Caco-2 (cell line): Measurements from ENCODE around the gene METTL14. TPM values are rescaled to one million over a fixed set of nuclear protein-coding genes. Genes with fewer than 3 reads are reported as not detected.

Source experiments
- BruUV-seq: library from RNA; stranded (reverse); fragments of 400-500 nt; replicated peaks from 2 replicates; lab custom pipeline; 2021; lab: Mats Ljungman, UMichigan
- CTCF ChIA-PET: fragments of 300-600 bp; sonication (Branson Sonifier 250); formaldehyde crosslinking; loops from one replicate; lab custom pipeline; 2022; ENCODE audit warnings: antibody characterized with exemption; lab: Charles Lee
- POLR2A ChIA-PET: fragments of 300-600 bp; sonication (Branson Sonifier 250); formaldehyde crosslinking; loops from one replicate; lab custom pipeline; 2022; ENCODE audit warnings: antibody characterized with exemption; lab: Charles Lee
- DNase-seq, 2 experiments: peaks; one replicate each; pipeline versions ENCODE4 v3.0.0 to v3.0.0-alpha.2; 2020 to 2022
- H3K27me3 ChIP-seq: replicated peaks from 2 replicates; pipeline ENCODE4 v1.6.0; 2011; ENCODE audit warnings: low read length; ENCODE audit not compliant: control insufficient read depth, insufficient read depth
- H3K36me3 ChIP-seq: 2 replicates; pipeline ENCODE4 v1.5.1; 2011; ENCODE audit warnings: low read length; ENCODE audit not compliant: control insufficient read depth, insufficient read depth
- H3K4me1 ChIP-seq: fragments of 250-450 bp; sonication (Bioruptor Pico); 2 replicates; pipeline ENCODE4 v1.5.1; 2020; ENCODE audit warnings: mild to moderate bottlenecking
- H3K4me3 ChIP-seq: 2 replicates; pipeline ENCODE4 v1.5.1; 2011; ENCODE audit warnings: low read depth, mild to moderate bottlenecking, control low read depth, low read length
- H3K9me3 ChIP-seq: fragments of 250-450 bp; sonication (Bioruptor Pico); 2 replicates; pipeline ENCODE4 v1.5.1; 2020; ENCODE audit warnings: mild to moderate bottlenecking, moderate library complexity
- H3K27ac Mint-ChIP-seq: one replicate; pipeline ENCODE4 v1.8.0; 2022; ENCODE audit warnings: mixed read lengths; ENCODE audit not compliant: unreplicated experiment
- H3K27me3 Mint-ChIP-seq: one replicate; pipeline ENCODE4 v1.8.0; 2022; ENCODE audit warnings: mixed read lengths; ENCODE audit not compliant: insufficient read depth, unreplicated experiment
- H3K36me3 Mint-ChIP-seq: one replicate; pipeline ENCODE4 v1.8.0; 2022; ENCODE audit warnings: mild to moderate bottlenecking, mixed read lengths; ENCODE audit not compliant: insufficient read depth, unreplicated experiment
- H3K4me1 Mint-ChIP-seq: one replicate; pipeline ENCODE4 v1.8.0; 2022; ENCODE audit warnings: low read depth, mixed read lengths; ENCODE audit not compliant: unreplicated experiment
- H3K4me3 Mint-ChIP-seq: one replicate; pipeline ENCODE4 v1.8.0; 2022; ENCODE audit warnings: mild to moderate bottlenecking, moderate library complexity, mixed read lengths; ENCODE audit not compliant: unreplicated experiment
- H3K9me3 Mint-ChIP-seq: one replicate; pipeline ENCODE4 v1.8.0; 2022; ENCODE audit warnings: mixed read lengths; ENCODE audit not compliant: unreplicated experiment
- intact Hi-C: fragments of 100-400 bp; cut with micrococcal nuclease; formaldehyde crosslinking; loops from one replicate; pipeline ENCODE4 v1.10.0; 2022; ENCODE audit not compliant: unreplicated experiment
- total RNA-seq: library from RNA; stranded (reverse); gene quantifications from 2 replicates; pipeline ENCODE4 v1.2.3, GENCODE V29; 2022
- TF ChIP-seq, protein P1 (sequence below), 2 experiments: fragments of 200-600 bp in 1 of 2; IDR thresholded peaks; 1 replicate in 1 of 2; 2 replicates in 1 of 2; pipeline versions ENCODE4 v1.5.1 to v1.8.0; 2011 to 2022; ENCODE audit warnings: antibody characterized with exemption in 1 of 2, control low read depth in 1 of 2, inconsistent platforms in 1 of 2, low read depth in 1 of 2, low read length in 1 of 2, mild to moderate bottlenecking in 1 of 2, moderate library complexity in 1 of 2; ENCODE audit not compliant: insufficient read depth in 1 of 2, severe bottlenecking in 1 of 2, unreplicated experiment in 1 of 2

The METTL14 gene
- total RNA-seq, 1 experiment from 2014 or later = 46.7 TPM

DNA sequence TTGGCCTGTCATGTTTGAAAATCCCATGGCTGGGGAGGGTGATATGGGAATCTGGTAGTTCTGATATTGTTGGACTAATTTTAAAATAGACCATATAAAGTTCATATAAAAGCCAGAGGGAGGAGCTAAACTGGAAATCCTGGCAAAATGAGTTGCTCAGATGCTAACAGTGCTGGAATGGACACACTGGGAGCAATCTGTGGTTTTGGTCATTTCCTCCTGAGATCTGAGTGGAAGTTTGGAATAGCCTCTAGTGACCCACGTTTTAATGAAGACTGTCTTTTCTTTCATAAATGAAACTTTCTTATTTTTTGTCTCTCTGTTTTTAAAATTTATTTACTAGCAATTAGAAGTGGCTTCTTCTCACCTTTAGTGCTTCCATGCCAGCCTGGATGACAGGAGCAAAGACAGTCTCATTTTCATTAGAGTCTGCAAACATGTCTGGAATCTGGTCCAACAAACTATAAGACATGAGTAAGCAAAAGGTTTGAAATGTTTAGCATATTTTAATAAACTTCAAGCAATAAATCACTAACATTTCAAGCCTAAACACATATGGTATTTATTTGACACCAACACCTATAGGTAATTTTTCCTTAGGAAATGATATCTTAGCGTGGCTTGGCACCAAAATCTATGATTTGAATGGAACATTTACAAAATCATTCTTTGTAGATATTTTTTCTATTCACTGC lies 66.6 kb downstream of the METTL14 start:
- no peaks in the 10 kb centered on the region for H3K9me3 Mint-ChIP-seq
- peaks cover 6% of the 10 kb centered on the region for H3K4me1 Mint-ChIP-seq
- BruUV-seq = no TSS peak
- no peak for DNase-seq
- ChIA-PET CTCF (no interaction called here), POLR2A (no interaction called here)
- TF ChIP-seq, protein P1, sequence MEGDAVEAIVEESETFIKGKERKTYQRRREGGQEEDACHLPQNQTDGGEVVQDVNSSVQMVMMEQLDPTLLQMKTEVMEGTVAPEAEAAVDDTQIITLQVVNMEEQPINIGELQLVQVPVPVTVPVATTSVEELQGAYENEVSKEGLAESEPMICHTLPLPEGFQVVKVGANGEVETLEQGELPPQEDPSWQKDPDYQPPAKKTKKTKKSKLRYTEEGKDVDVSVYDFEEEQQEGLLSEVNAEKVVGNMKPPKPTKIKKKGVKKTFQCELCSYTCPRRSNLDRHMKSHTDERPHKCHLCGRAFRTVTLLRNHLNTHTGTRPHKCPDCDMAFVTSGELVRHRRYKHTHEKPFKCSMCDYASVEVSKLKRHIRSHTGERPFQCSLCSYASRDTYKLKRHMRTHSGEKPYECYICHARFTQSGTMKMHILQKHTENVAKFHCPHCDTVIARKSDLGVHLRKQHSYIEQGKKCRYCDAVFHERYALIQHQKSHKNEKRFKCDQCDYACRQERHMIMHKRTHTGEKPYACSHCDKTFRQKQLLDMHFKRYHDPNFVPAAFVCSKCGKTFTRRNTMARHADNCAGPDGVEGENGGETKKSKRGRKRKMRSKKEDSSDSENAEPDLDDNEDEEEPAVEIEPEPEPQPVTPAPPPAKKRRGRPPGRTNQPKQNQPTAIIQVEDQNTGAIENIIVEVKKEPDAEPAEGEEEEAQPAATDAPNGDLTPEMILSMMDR (IDR thresholded peaks at IDR 0.05; ENCODE audit: insufficient read depth in 1 of 2, low read depth in 1 of 2, low read length in 1 of 2, severe bottlenecking in 1 of 2, unreplicated experiment in 1 of 2) = no peak
- no peaks in the 10 kb centered on the region for H3K27me3 Mint-ChIP-seq
- intact Hi-C loops = no loop called here
- H3K27ac Mint-ChIP-seq = no peak overlapping the region
- H3K4me1 ChIP-seq = 0 out of 2 replicates have a peak, but pooled peaks cover 3% of the 10 kb centered on the region
- H3K4me3 ChIP-seq = no peak overlapping the region
- H3K36me3 Mint-ChIP-seq = peaks cover 7% of the 10 kb centered on the region
- H3K9me3 ChIP-seq = no peaks in the 10 kb centered on the region
- H3K4me3 Mint-ChIP-seq = no peak overlapping the region
- no peaks in the 10 kb centered on the region for H3K36me3 ChIP-seq
- H3K27me3 ChIP-seq = no peaks in the 10 kb centered on the region

DNA sequence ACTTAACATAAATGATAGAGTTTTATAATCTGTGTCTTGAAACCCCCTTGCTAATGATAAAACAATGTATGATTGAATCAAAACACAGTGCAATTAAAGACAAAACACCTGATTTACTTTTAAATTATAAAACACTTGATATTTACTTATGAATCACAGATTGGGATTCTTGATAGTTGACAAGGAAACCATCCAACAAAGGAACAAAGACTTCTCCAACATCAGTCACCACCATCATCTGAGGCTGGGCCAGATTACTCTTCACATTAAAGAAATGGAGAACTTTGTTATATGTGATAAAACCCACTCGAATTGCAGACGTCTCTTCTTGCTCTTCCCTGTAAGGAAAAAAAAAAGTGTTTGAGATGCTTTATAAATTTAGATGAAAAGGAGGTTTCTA lies 67.4 kb downstream of the METTL14 start:
- DNase-seq = no peak
- Mint-ChIP-seq H3K27me3 (no peaks in the 10 kb centered on the region), H3K27ac (no peak overlapping the region), H3K4me3 (no peak overlapping the region), H3K4me1 (peaks cover 6% of the 10 kb centered on the region), H3K9me3 (no peaks in the 10 kb centered on the region), H3K36me3 (peaks cover 7% of the 10 kb centered on the region)
- Histone ChIP-seq H3K4me3 (no peak overlapping the region), H3K27me3 (no peaks in the 10 kb centered on the region), H3K9me3 (no peaks in the 10 kb centered on the region), H3K4me1 (0 out of 2 replicates have a peak, but pooled peaks cover 3% of the 10 kb centered on the region), H3K36me3 (no peaks in the 10 kb centered on the region)
- TF ChIP-seq, protein P1 (IDR thresholded peaks at IDR 0.05; ENCODE audit: insufficient read depth in 1 of 2, low read depth in 1 of 2, low read length in 1 of 2, severe bottlenecking in 1 of 2, unreplicated experiment in 1 of 2) = no peak
- ChIA-PET POLR2A (no interaction called here), CTCF (no interaction called here)
- intact Hi-C loops = no loop called here
- no TSS peak for BruUV-seq

DNA sequence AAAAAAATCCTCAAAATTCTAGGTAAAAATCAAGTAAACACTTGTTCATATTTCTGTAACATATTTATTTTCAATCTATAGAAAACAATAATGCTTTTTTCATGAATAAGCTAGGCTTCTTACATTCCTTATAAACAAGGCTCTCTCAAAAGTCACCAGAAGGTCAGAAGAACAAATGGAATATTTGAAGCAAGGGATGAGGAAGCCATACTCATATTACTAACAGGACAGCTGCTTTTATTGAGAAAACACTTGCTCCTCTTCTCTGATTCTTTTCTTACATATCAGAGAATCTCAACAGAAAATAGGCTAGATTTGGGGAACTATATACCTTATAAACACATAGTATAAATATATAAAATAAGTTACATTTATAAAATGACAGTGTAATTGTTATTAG lies 67.9 kb downstream of the METTL14 start:
- H3K27me3 Mint-ChIP-seq = no peaks in the 10 kb centered on the region
- no peaks in the 10 kb centered on the region for H3K9me3 Mint-ChIP-seq
- no peaks in the 10 kb centered on the region for H3K9me3 ChIP-seq
- H3K27ac Mint-ChIP-seq = no peak overlapping the region
- ChIA-PET CTCF (no interaction called here), POLR2A (no interaction called here)
- H3K4me3 ChIP-seq = no peak overlapping the region
- TF ChIP-seq, protein P1 (IDR thresholded peaks at IDR 0.05; ENCODE audit: insufficient read depth in 1 of 2, low read depth in 1 of 2, low read length in 1 of 2, severe bottlenecking in 1 of 2, unreplicated experiment in 1 of 2) = no peak
- H3K4me1 ChIP-seq = 0 out of 2 replicates have a peak, but pooled peaks cover 3% of the 10 kb centered on the region
- H3K27me3 ChIP-seq = no peaks in the 10 kb centered on the region
- H3K4me1 Mint-ChIP-seq = peaks cover 6% of the 10 kb centered on the region
- no TSS peak for BruUV-seq
- H3K36me3 Mint-ChIP-seq = peaks cover 7% of the 10 kb centered on the region
- no peak for DNase-seq
- intact Hi-C loops = no loop called here
- H3K4me3 Mint-ChIP-seq = no peak overlapping the region
- H3K36me3 ChIP-seq = no peaks in the 10 kb centered on the region
